ENCODE measurements around the gene IFNG-AS1. TPM values are rescaled to one million over a fixed set of nuclear protein-coding genes. Genes with fewer than 3 reads are reported as not detected.

The IFNG-AS1 gene
- total RNA-seq, 1 donor = under 0.01 TPM

GRCh38 chr12:68018315-68018714 lies 29.1 kb downstream of the IFNG-AS1 start:
- Histone ChIP-seq H2AFZ (ENCODE audit: low read length) (no peak overlapping the region), H3K79me2 (ENCODE audit: insufficient read depth, low read length) (no peaks in the 10 kb centered on the region), H3K4me2 (ENCODE audit: insufficient read depth, low read length) (no peak overlapping the region), H3K4me1 (ENCODE audit: insufficient read depth, low read length) (no peaks in the 10 kb centered on the region), H3K27ac (ENCODE audit: low read depth, low read length) (no peak overlapping the region), H3K36me3 (ENCODE audit: insufficient read depth, low read length) (no peaks in the 10 kb centered on the region), H3K9me3 (ENCODE audit: low read depth, low read length) (no peaks in the 10 kb centered on the region), H4K20me1 (ENCODE audit: insufficient read depth, low read length) (no peaks in the 10 kb centered on the region), H3K4me3 (ENCODE audit: insufficient read depth, low read length) (no peak overlapping the region), H3K27me3 (ENCODE audit: insufficient read depth, low read length) (no peaks in the 10 kb centered on the region)
- no peak for DNase-seq (ENCODE audit: insufficient read length, low spot score, missing footprints)
- no peak for TF ChIP-seq CTCF (IDR thresholded peaks at IDR 0.05; ENCODE audit: extremely low read depth, low read depth, low read length)

- DNase-seq (ENCODE audit: insufficient read length, low spot score, missing footprints) = no peak
- Histone ChIP-seq H2AFZ (ENCODE audit: low read length) (no peak overlapping the region), H3K4me2 (ENCODE audit: insufficient read depth, low read length) (no peak overlapping the region), H4K20me1 (ENCODE audit: insufficient read depth, low read length) (no peaks in the 10 kb centered on the region), H3K4me3 (ENCODE audit: insufficient read depth, low read length) (no peak overlapping the region), H3K9me3 (ENCODE audit: low read depth, low read length) (no peaks in the 10 kb centered on the region), H3K27me3 (ENCODE audit: insufficient read depth, low read length) (no peaks in the 10 kb centered on the region), H3K36me3 (ENCODE audit: insufficient read depth, low read length) (no peaks in the 10 kb centered on the region), H3K4me1 (ENCODE audit: insufficient read depth, low read length) (no peaks in the 10 kb centered on the region), H3K27ac (ENCODE audit: low read depth, low read length) (no peak overlapping the region), H3K79me2 (ENCODE audit: insufficient read depth, low read length) (no peaks in the 10 kb centered on the region)
- TF ChIP-seq CTCF (IDR thresholded peaks at IDR 0.05; ENCODE audit: extremely low read depth, low read depth, low read length) = no peak
Observed at GRCh38 chr12:68020049-68020448, 30.8 kb downstream of the IFNG-AS1 start.

- H3K4me1 ChIP-seq (ENCODE audit: insufficient read depth, low read length) = no peaks in the 10 kb centered on the region
- H3K4me3 ChIP-seq (ENCODE audit: insufficient read depth, low read length) = no peak overlapping the region
- TF ChIP-seq CTCF (IDR thresholded peaks at IDR 0.05; ENCODE audit: extremely low read depth, low read depth, low read length) = no peak
- no peak overlapping the region for H3K4me2 ChIP-seq (ENCODE audit: insufficient read depth, low read length)
- no peaks in the 10 kb centered on the region for H3K36me3 ChIP-seq (ENCODE audit: insufficient read depth, low read length)
- no peaks in the 10 kb centered on the region for H3K27me3 ChIP-seq (ENCODE audit: insufficient read depth, low read length)
- H2AFZ ChIP-seq (ENCODE audit: low read length) = no peak overlapping the region
- DNase-seq (ENCODE audit: insufficient read length, low spot score, missing footprints) = no peak
- no peak overlapping the region for H3K27ac ChIP-seq (ENCODE audit: low read depth, low read length)
- no peaks in the 10 kb centered on the region for H3K9me3 ChIP-seq (ENCODE audit: low read depth, low read length)
- H3K79me2 ChIP-seq (ENCODE audit: insufficient read depth, low read length) = no peaks in the 10 kb centered on the region
- no peaks in the 10 kb centered on the region for H4K20me1 ChIP-seq (ENCODE audit: insufficient read depth, low read length)
Observed at GRCh38 chr12:68020699-68021098, 31.5 kb downstream of the IFNG-AS1 start.

- Histone ChIP-seq H3K4me1 (ENCODE audit: insufficient read depth, low read length) (no peaks in the 10 kb centered on the region), H3K79me2 (ENCODE audit: insufficient read depth, low read length) (no peaks in the 10 kb centered on the region), H3K4me3 (ENCODE audit: insufficient read depth, low read length) (no peak overlapping the region), H3K27ac (ENCODE audit: low read depth, low read length) (no peak overlapping the region), H3K9me3 (ENCODE audit: low read depth, low read length) (no peaks in the 10 kb centered on the region), H2AFZ (ENCODE audit: low read length) (no peak overlapping the region), H3K4me2 (ENCODE audit: insufficient read depth, low read length) (no peak overlapping the region), H3K36me3 (ENCODE audit: insufficient read depth, low read length) (no peaks in the 10 kb centered on the region), H3K27me3 (ENCODE audit: insufficient read depth, low read length) (peaks cover 11% of the 10 kb centered on the region), H4K20me1 (ENCODE audit: insufficient read depth, low read length) (no peaks in the 10 kb centered on the region)
- no peak for DNase-seq (ENCODE audit: insufficient read length, low spot score, missing footprints)
- TF ChIP-seq CTCF (IDR thresholded peaks at IDR 0.05; ENCODE audit: extremely low read depth, low read depth, low read length) = no peak
Observed at GRCh38 chr12:68028647-68029046, 39.4 kb downstream of the IFNG-AS1 start.
